CD4-positive, alpha-beta T cell treated with Interleukin-4 for 1 hour (primary cell): ENCODE results near the gene ZNF839.

ENCODE experiments used
- DNase-seq, 2 donors: peaks; one replicate each; pipeline ENCODE4 v3.0.0-alpha.2; 2020 to 2022

Gene ZNF839

GRCh38 chr14:102389246-102389645 is 69.7 kb downstream of the ZNF839 start:
- no peak for DNase-seq

GRCh38 chr14:102390064-102390855 is 70.7 kb downstream of the ZNF839 start:
- no peak for DNase-seq
